ENCODE measurements around the gene PRKG2.

The PRKG2 gene

DNA sequence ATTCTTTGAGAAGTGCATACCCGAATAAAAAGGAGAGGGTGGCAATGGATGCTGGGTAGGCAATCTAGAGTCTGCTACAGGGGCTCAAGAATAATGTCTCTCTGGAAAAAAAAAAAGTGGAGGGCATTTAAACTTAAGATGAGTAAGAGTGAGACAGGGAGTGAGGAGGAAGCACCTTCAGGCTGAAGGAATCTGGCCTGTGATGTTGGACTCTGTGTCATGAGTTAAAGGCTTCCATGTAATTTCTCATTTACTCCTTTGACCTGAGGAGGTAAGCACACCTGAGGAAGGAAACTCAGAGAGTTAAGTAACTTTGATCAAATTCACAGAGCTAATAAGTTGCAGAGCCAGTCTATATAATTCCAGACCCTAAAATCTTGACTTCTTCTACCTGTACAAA is 3.2 kb upstream of the PRKG2 start:
- TF ChIP-seq FOXP2 (optimal IDR thresholded peaks at IDR 0.05; ENCODE audit: borderline replicate concordance, extremely low read depth, extremely low read length, insufficient read depth) (no peak), REST (IDR thresholded peaks at IDR 0.05; ENCODE audit: insufficient read depth in 1 of 2, low read depth in 2 of 2, low read length in 2 of 2) (no peak), TAF1 (IDR thresholded peaks at IDR 0.05; ENCODE audit: borderline replicate concordance, insufficient read depth, low read length) (no peak), SIN3A (IDR thresholded peaks at IDR 0.05; ENCODE audit: borderline replicate concordance, insufficient read depth, low read length) (no peak), POLR2AphosphoS5 (IDR thresholded peaks at IDR 0.05; ENCODE audit: low read depth, low read length) (no peak)

DNA sequence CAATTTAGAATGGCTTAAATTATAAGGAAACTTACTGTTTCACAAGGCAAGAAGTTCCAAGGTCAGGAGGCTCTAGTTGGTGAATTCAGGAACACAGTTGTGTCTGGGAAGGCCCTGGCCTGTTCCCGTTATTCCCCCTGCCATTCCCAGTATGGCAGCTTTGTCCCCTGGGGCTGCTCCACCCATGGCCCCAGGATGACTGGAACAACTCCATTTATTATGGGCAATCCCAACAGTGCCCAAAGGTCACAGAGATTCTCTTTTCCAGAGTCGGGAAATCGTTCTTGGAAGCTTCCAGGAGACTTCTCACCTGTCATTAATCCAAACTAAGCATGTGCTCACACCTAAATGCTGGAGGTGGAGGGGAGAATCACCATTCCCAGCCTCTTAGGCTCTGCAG is 2.8 kb upstream of the PRKG2 start:
- TF ChIP-seq POLR2AphosphoS5 (IDR thresholded peaks at IDR 0.05; ENCODE audit: low read depth, low read length) (no peak), FOXP2 (optimal IDR thresholded peaks at IDR 0.05; ENCODE audit: borderline replicate concordance, extremely low read depth, extremely low read length, insufficient read depth) (no peak), REST (IDR thresholded peaks at IDR 0.05; ENCODE audit: insufficient read depth in 1 of 2, low read depth in 2 of 2, low read length in 2 of 2) (no peak), TAF1 (IDR thresholded peaks at IDR 0.05; ENCODE audit: borderline replicate concordance, insufficient read depth, low read length) (no peak), SIN3A (IDR thresholded peaks at IDR 0.05; ENCODE audit: borderline replicate concordance, insufficient read depth, low read length) (no peak)

- no peak for TF ChIP-seq TAF1 (IDR thresholded peaks at IDR 0.05; ENCODE audit: borderline replicate concordance, insufficient read depth, low read length)
- no peak for TF ChIP-seq REST (IDR thresholded peaks at IDR 0.05; ENCODE audit: insufficient read depth in 1 of 2, low read depth in 2 of 2, low read length in 2 of 2)
- no peak for TF ChIP-seq SIN3A (IDR thresholded peaks at IDR 0.05; ENCODE audit: borderline replicate concordance, insufficient read depth, low read length)
- TF ChIP-seq POLR2AphosphoS5 (IDR thresholded peaks at IDR 0.05; ENCODE audit: low read depth, low read length), result no peak
- TF ChIP-seq FOXP2 (optimal IDR thresholded peaks at IDR 0.05; ENCODE audit: borderline replicate concordance, extremely low read depth, extremely low read length, insufficient read depth), result no peak
Observed at GRCh38 chr4:81215931-81216330, 909 bp upstream of the PRKG2 start.

GRCh38 chr4:81214144-81214880 is 710 bp downstream of the PRKG2 start:
- TF ChIP-seq REST (IDR thresholded peaks at IDR 0.05; ENCODE audit: insufficient read depth in 1 of 2, low read depth in 2 of 2, low read length in 2 of 2), result no peak
- no peak for TF ChIP-seq TAF1 (IDR thresholded peaks at IDR 0.05; ENCODE audit: borderline replicate concordance, insufficient read depth, low read length)
- no peak for TF ChIP-seq SIN3A (IDR thresholded peaks at IDR 0.05; ENCODE audit: borderline replicate concordance, insufficient read depth, low read length)
- TF ChIP-seq FOXP2 (optimal IDR thresholded peaks at IDR 0.05; ENCODE audit: borderline replicate concordance, extremely low read depth, extremely low read length, insufficient read depth), result no peak
- TF ChIP-seq POLR2AphosphoS5 (IDR thresholded peaks at IDR 0.05; ENCODE audit: low read depth, low read length), result no peak
